Colonic mucosa (tissue), 4 donors: ENCODE results near the gene ADAMTS3. TPM values are rescaled to one million over a fixed set of nuclear protein-coding genes. Genes with fewer than 3 reads are reported as not detected.

Source experiments
- DNase-seq: peaks from one replicate; pipeline ENCODE4 v3.0.0-alpha.2; 2020
- H3K27ac ChIP-seq: fragments of 200-600 bp; one replicate; pipeline ENCODE4 v1.8.0; 2021
- H3K27me3 ChIP-seq: fragments of 200-600 bp; one replicate; pipeline ENCODE4 v1.8.0; 2021
- H3K36me3 ChIP-seq: fragments of 200-600 bp; one replicate; pipeline ENCODE4 v1.8.0; 2021
- H3K4me1 ChIP-seq: fragments of 200-600 bp; one replicate; pipeline ENCODE4 v1.8.0; 2021; ENCODE audit warnings: mild to moderate bottlenecking
- H3K4me3 ChIP-seq: fragments of 200-600 bp; one replicate; pipeline ENCODE4 v1.8.0; 2021
- H3K9ac ChIP-seq, 2 donors: one replicate each; pipeline ENCODE4 v1.7.0; 2013; ENCODE audit warnings: control low read depth in 2 of 2, low read depth in 2 of 2, low read length in 2 of 2
- H3K9me3 ChIP-seq: fragments of 200-600 bp; one replicate; pipeline ENCODE4 v1.8.0; 2021
- intact Hi-C: fragments of 100-400 bp; cut with DNase I; formaldehyde crosslinking; loops from one replicate; pipeline ENCODE4 v1.14.1; 2022
- total RNA-seq, 2 donors: library from RNA; stranded (reverse); fragmentation: NEBNext Ultra II Directional in 1 of 2; extraction: Animal tissue kit (Norgen Biotek cat#: 25700) in 1 of 2; gene quantifications; one replicate each; pipeline ENCODE4 v1.2.1, GENCODE V29; 2021
- TF ChIP-seq, protein P1 (sequence below): fragments of 200-600 bp; IDR thresholded peaks from one replicate; pipeline ENCODE4 v1.8.0; 2022; ENCODE audit warnings: antibody characterized with exemption, mild to moderate bottlenecking
- donor health status: healthy.
- donor health status: DM: no; HTN: no; CAD: no.
- donor health status: DM: no; HTN: no; CAD: no.

Gene ADAMTS3
- total RNA-seq, 2 donors from 2014 or later = 0.15 to 0.29 TPM

DNA sequence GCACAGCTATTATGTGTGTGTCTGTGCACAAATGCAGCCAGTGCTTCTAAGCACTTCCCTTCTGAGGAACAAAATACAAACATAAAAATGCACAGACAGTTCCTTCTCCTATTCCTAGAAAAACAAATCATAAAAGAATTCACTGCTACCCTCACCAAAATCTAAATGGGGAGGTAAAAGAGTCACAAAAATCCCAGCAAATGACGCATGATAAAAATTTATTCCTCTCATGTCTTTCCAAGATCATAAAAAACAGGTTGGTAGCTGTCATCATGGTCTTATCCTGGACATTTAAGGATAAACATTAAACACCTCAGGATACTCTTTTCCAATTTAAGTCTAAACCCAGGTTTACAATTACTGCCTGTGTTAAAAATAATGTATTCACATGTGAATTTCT lies 124.9 kb downstream of the ADAMTS3 start:
- no peaks in the 10 kb centered on the region for H3K36me3 ChIP-seq
- no peaks in the 10 kb centered on the region for H3K9me3 ChIP-seq
- H3K4me3 ChIP-seq = no peak overlapping the region
- H3K4me1 ChIP-seq = no peaks in the 10 kb centered on the region
- intact Hi-C loops = no loop called here
- no peak for DNase-seq
- H3K9ac ChIP-seq = no peak overlapping the region
- H3K27me3 ChIP-seq = no peaks in the 10 kb centered on the region
- no peak overlapping the region for H3K27ac ChIP-seq
- TF ChIP-seq, protein P1, sequence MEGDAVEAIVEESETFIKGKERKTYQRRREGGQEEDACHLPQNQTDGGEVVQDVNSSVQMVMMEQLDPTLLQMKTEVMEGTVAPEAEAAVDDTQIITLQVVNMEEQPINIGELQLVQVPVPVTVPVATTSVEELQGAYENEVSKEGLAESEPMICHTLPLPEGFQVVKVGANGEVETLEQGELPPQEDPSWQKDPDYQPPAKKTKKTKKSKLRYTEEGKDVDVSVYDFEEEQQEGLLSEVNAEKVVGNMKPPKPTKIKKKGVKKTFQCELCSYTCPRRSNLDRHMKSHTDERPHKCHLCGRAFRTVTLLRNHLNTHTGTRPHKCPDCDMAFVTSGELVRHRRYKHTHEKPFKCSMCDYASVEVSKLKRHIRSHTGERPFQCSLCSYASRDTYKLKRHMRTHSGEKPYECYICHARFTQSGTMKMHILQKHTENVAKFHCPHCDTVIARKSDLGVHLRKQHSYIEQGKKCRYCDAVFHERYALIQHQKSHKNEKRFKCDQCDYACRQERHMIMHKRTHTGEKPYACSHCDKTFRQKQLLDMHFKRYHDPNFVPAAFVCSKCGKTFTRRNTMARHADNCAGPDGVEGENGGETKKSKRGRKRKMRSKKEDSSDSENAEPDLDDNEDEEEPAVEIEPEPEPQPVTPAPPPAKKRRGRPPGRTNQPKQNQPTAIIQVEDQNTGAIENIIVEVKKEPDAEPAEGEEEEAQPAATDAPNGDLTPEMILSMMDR = no peak

DNA sequence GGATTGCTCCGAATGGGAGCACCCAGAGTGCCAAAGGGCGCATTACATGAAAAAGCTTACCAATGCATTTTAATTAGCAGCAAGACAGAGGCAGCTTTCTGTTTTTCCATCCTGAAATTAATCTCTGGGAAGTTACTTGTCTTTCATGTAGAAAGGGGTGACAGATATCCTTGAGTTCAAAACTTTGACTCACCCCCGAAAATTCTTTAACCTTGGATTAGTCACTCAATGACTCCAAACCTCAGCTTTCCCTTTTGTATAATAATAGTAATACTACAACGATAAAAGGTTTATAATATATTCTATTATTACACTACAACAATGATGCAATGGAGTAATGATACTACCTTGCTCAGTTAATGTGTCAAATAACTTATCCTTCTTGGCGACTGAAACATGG lies 126.3 kb downstream of the ADAMTS3 start:
- DNase-seq = no peak
- intact Hi-C loops = no loop called here
- no peaks in the 10 kb centered on the region for H3K4me1 ChIP-seq
- no peaks in the 10 kb centered on the region for H3K27me3 ChIP-seq
- no peaks in the 10 kb centered on the region for H3K36me3 ChIP-seq
- H3K9me3 ChIP-seq = no peaks in the 10 kb centered on the region
- H3K4me3 ChIP-seq = no peak overlapping the region
- no peak overlapping the region for H3K27ac ChIP-seq
- H3K9ac ChIP-seq = no peak overlapping the region
- TF ChIP-seq, protein P1 = no peak

DNA sequence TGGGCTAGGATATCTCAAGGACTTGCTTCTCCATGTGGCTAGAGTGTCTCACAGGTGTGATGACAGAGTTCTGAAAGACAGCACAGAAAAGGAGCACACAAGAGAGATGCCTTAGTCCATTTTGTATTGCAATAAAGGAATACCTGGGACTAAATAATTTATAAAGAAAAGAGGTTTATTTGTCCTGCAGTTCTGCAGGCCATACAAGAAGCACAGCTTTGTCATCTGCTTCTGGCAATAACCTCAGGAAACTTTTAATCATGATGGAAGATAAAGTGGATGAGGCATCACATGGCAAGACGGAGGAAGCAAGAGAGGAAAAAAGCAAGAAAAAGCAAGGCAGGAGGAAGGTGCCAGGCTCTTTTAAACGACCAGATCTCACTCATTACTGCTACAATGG lies 126.9 kb downstream of the ADAMTS3 start:
- H3K27me3 ChIP-seq = no peaks in the 10 kb centered on the region
- no peak overlapping the region for H3K27ac ChIP-seq
- no peak overlapping the region for H3K4me3 ChIP-seq
- H3K9ac ChIP-seq = no peak overlapping the region
- TF ChIP-seq, protein P1 = no peak
- DNase-seq = no peak
- H3K36me3 ChIP-seq = no peaks in the 10 kb centered on the region
- no peaks in the 10 kb centered on the region for H3K9me3 ChIP-seq
- intact Hi-C loops = no loop called here
- H3K4me1 ChIP-seq = no peaks in the 10 kb centered on the region

GRCh38 chr4:72440386-72440785 lies 128.6 kb downstream of the ADAMTS3 start:
- Histone ChIP-seq H3K27ac (no peak overlapping the region), H3K36me3 (no peaks in the 10 kb centered on the region), H3K4me3 (no peak overlapping the region), H3K27me3 (no peaks in the 10 kb centered on the region), H3K9ac (no peak overlapping the region), H3K9me3 (no peaks in the 10 kb centered on the region), H3K4me1 (no peaks in the 10 kb centered on the region)
- intact Hi-C loops = no loop called here
- DNase-seq = no peak
- TF ChIP-seq, protein P1 = no peak

DNA sequence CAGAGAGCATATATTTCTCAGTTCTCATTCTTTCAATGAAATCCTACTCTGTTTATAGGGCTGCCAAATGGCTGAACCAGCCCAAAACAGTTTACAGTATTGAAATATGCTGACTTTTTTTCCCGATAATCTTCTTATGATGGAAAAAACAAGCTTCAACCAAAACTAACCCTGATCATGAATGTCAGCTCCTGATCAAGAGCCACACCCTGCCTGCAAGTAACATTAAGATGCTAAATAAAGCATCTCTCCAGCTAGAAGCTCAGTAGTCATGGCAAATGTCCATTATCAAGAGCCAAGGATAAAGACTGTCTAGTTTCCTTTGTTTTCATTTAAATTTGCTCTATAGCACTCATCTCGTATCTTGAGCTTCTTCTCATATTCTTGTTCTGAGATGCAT lies 136.0 kb downstream of the ADAMTS3 start:
- Histone ChIP-seq H3K9me3 (no peaks in the 10 kb centered on the region), H3K36me3 (no peaks in the 10 kb centered on the region), H3K27ac (no peak overlapping the region), H3K27me3 (no peaks in the 10 kb centered on the region), H3K4me1 (no peaks in the 10 kb centered on the region), H3K4me3 (no peak overlapping the region), H3K9ac (no peak overlapping the region)
- TF ChIP-seq, protein P1 = no peak
- DNase-seq = no peak
- intact Hi-C loops = no loop called here

DNA sequence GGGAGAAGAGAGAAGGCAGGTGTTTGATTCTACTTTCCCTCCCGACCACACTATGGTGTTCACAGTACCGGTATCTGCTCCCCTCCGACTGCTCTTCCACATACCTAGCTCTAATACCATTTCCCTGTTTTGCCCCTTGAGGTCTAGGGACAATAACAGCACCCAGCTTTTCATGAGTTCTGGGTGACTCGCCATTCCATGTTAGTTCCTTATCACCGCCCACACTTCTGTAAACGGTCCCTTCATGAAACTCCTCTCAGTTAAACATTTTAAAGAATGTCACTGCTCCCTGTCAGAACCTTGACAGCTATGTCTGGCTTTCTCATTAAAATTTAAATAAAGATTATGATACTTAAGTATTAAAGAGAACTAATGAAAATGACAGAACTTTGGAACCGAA lies 136.7 kb downstream of the ADAMTS3 start:
- H3K27ac ChIP-seq = no peak overlapping the region
- intact Hi-C loops = no loop called here
- no peaks in the 10 kb centered on the region for H3K36me3 ChIP-seq
- no peak overlapping the region for H3K4me3 ChIP-seq
- no peaks in the 10 kb centered on the region for H3K4me1 ChIP-seq
- no peaks in the 10 kb centered on the region for H3K27me3 ChIP-seq
- TF ChIP-seq, protein P1 = no peak
- no peak for DNase-seq
- no peak overlapping the region for H3K9ac ChIP-seq
- no peaks in the 10 kb centered on the region for H3K9me3 ChIP-seq
